Stomach smooth muscle (tissue), 2 donors: Measurements from ENCODE around the gene FEV.

Experiments
- H3K27ac ChIP-seq: one replicate; pipeline ENCODE4 v1.7.0; 2013; ENCODE audit warnings: mild to moderate bottlenecking, low read length, inconsistent platforms
- H3K27me3 ChIP-seq, 2 donors: one replicate each; pipeline ENCODE4 v1.7.0; 2013; ENCODE audit warnings: low read length in 2 of 2; ENCODE audit not compliant: insufficient read depth in 2 of 2, control insufficient read depth in 1 of 2
- H3K36me3 ChIP-seq, 2 donors: one replicate each; pipeline ENCODE4 v1.7.0; 2013; ENCODE audit warnings: low read length in 2 of 2; ENCODE audit not compliant: control insufficient read depth in 2 of 2, insufficient read depth in 2 of 2
- H3K4me1 ChIP-seq: one replicate; pipeline ENCODE4 v1.7.0; 2013; ENCODE audit warnings: low read length; ENCODE audit not compliant: control insufficient read depth, insufficient read depth
- H3K4me3 ChIP-seq, 2 donors: one replicate each; pipeline ENCODE4 v1.7.0; 2013; ENCODE audit warnings: low read length in 2 of 2
- H3K9ac ChIP-seq, 2 donors: one replicate each; pipeline ENCODE4 v1.7.0; 2013; ENCODE audit warnings: low read length in 2 of 2, mild to moderate bottlenecking in 1 of 2
- H3K9me3 ChIP-seq, 2 donors: one replicate each; pipeline ENCODE4 v1.7.0; 2013; ENCODE audit warnings: low read length in 2 of 2; ENCODE audit not compliant: control insufficient read depth in 2 of 2
- donor health status: healthy.
- donor health status: Pancreatic carcinoma.

The FEV gene

GRCh38 chr2:219000569-219000960 lies 15.6 kb upstream of the FEV start:
- Histone ChIP-seq H3K9ac (no peak overlapping the region), H3K27ac (no peak overlapping the region), H3K4me3 (no peak overlapping the region), H3K27me3 (peaks cover 61 to 67% of the 10 kb centered on the region in 2 donors), H3K9me3 (no peaks in the 10 kb centered on the region), H3K4me1 (peaks cover 26% of the 10 kb centered on the region), H3K36me3 (no peaks in the 10 kb centered on the region)

- Histone ChIP-seq H3K4me3 (no peak overlapping the region), H3K27me3 (peaks cover 64 to 69% of the 10 kb centered on the region in 2 donors), H3K27ac (no peak overlapping the region), H3K9me3 (no peaks in the 10 kb centered on the region), H3K9ac (no peak overlapping the region), H3K4me1 (peaks cover 26% of the 10 kb centered on the region), H3K36me3 (no peaks in the 10 kb centered on the region)
Measured at GRCh38 chr2:218999881-219000568, 15.0 kb upstream of the FEV start.

GRCh38 chr2:218999021-218999880 lies 14.3 kb upstream of the FEV start:
- Histone ChIP-seq H3K9ac (no peak overlapping the region), H3K27ac (no peak overlapping the region), H3K9me3 (no peaks in the 10 kb centered on the region), H3K4me3 (no peak overlapping the region), H3K27me3 (peaks cover 68 to 72% of the 10 kb centered on the region in 2 donors), H3K4me1 (peaks cover 26% of the 10 kb centered on the region), H3K36me3 (no peaks in the 10 kb centered on the region)

- Histone ChIP-seq H3K27me3 (peaks cover 68 to 72% of the 10 kb centered on the region in 2 donors), H3K4me1 (peaks cover 34% of the 10 kb centered on the region), H3K27ac (no peak overlapping the region), H3K36me3 (no peaks in the 10 kb centered on the region), H3K4me3 (no peak overlapping the region), H3K9me3 (no peaks in the 10 kb centered on the region), H3K9ac (no peak overlapping the region)
Measured at GRCh38 chr2:218998414-218999002, 13.5 kb upstream of the FEV start.

GRCh38 chr2:218997731-218998130 lies 12.7 kb upstream of the FEV start:
- no peak overlapping the region for H3K9ac ChIP-seq
- peaks cover 68 to 73% of the 10 kb centered on the region in 2 donors for H3K27me3 ChIP-seq
- no peak overlapping the region for H3K4me3 ChIP-seq
- H3K36me3 ChIP-seq = no peaks in the 10 kb centered on the region
- peaks cover 37% of the 10 kb centered on the region for H3K4me1 ChIP-seq
- no peak overlapping the region for H3K27ac ChIP-seq
- no peaks in the 10 kb centered on the region for H3K9me3 ChIP-seq

GRCh38 chr2:218996937-218997336 lies 12.0 kb upstream of the FEV start:
- Histone ChIP-seq H3K4me3 (no peak overlapping the region), H3K27me3 (peaks cover 68 to 73% of the 10 kb centered on the region in 2 donors), H3K9ac (no peak overlapping the region), H3K4me1 (peaks cover 30% of the 10 kb centered on the region), H3K27ac (no peak overlapping the region), H3K36me3 (no peaks in the 10 kb centered on the region), H3K9me3 (no peaks in the 10 kb centered on the region)

GRCh38 chr2:218995972-218996711 lies 11.2 kb upstream of the FEV start:
- H3K36me3 ChIP-seq = no peaks in the 10 kb centered on the region
- H3K4me3 ChIP-seq = peak overlapping the region; percentile 65 to 69
- peak overlapping the region in 1 of 2 donors; percentile 21 for H3K9ac ChIP-seq
- H3K27me3 ChIP-seq = peaks cover 68 to 75% of the 10 kb centered on the region in 2 donors
- H3K27ac ChIP-seq = no peak overlapping the region
- peaks cover 24% of the 10 kb centered on the region for H3K4me1 ChIP-seq
- H3K9me3 ChIP-seq = no peaks in the 10 kb centered on the region

- Histone ChIP-seq H3K36me3 (no peaks in the 10 kb centered on the region), H3K4me1 (peaks cover 24% of the 10 kb centered on the region), H3K4me3 (peak overlapping the region; percentile 65 to 69), H3K9ac (no peak overlapping the region), H3K27me3 (peaks cover 68 to 75% of the 10 kb centered on the region in 2 donors), H3K9me3 (no peaks in the 10 kb centered on the region), H3K27ac (no peak overlapping the region)
Measured at GRCh38 chr2:218995561-218995960, 10.6 kb upstream of the FEV start.

- H3K4me3 ChIP-seq = peak within 1 kb of the TSS; percentile 40 to 69
- H3K9ac ChIP-seq = peak within 1 kb of the TSS in 1 of 2 donors; percentile 9
- H3K4me1 ChIP-seq = peaks cover 24% of the 10 kb centered on the region
- H3K27ac ChIP-seq = no peak within 1 kb of the TSS
- H3K36me3 ChIP-seq = no peaks in the 10 kb centered on the region
- H3K9me3 ChIP-seq = no peaks in the 10 kb centered on the region
- H3K27me3 ChIP-seq = peaks cover 77 to 78% of the 10 kb centered on the region in 2 donors
Measured at GRCh38 chr2:218993345-218994315, 8.6 kb upstream of the FEV start, which contains the start of gene CRYBA2. Gene CRYBA2 (minus strand): TSS chr2:218993422. CDS start chr2:218993176, 246 bp downstream.
